Subcutaneous adipose tissue (tissue), 4 donors: ENCODE data around the gene ANKRD13B. TPM values are rescaled to one million over a fixed set of nuclear protein-coding genes. Genes with fewer than 3 reads are reported as not detected.

Experiments used
- total RNA-seq, 4 donors: library from RNA; depleted of rRNA; stranded (reverse); fragments of >200 nt; gene quantifications; one replicate each; pipeline ENCODE4 v1.1.0, GENCODE V29; 2016
- TF ChIP-seq, protein P1 (sequence below): fragments of 450-650 bp; IDR thresholded peaks from one replicate; pipeline ENCODE4 v1.5.1; 2016; ENCODE audit warnings: low read depth, mild to moderate bottlenecking, control low read depth, antibody characterized with exemption, moderate library complexity

Gene ANKRD13B
- total RNA-seq, 4 donors from 2014 or later: 6.8 to 19.4 (median 13.0) TPM

DNA sequence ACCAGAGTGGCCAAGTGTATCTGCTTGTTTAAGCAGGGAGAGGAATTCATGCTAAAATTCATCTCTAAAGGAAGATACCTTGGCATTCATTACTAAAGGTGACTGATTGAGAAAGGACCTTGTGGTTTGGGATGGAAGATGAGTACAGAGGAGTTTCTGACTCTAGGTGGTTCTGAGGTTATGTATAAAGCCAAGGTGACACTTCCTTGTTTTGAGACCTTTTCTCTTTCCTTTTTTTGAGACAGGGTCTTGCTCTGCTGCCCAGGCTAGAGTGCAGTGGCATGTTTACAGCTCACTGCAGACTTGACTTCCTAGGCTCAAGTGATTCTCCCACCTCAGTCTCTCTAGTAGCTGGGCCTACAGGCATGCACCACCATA lies 35.2 kb upstream of the ANKRD13B start:
- TF ChIP-seq, protein P1, sequence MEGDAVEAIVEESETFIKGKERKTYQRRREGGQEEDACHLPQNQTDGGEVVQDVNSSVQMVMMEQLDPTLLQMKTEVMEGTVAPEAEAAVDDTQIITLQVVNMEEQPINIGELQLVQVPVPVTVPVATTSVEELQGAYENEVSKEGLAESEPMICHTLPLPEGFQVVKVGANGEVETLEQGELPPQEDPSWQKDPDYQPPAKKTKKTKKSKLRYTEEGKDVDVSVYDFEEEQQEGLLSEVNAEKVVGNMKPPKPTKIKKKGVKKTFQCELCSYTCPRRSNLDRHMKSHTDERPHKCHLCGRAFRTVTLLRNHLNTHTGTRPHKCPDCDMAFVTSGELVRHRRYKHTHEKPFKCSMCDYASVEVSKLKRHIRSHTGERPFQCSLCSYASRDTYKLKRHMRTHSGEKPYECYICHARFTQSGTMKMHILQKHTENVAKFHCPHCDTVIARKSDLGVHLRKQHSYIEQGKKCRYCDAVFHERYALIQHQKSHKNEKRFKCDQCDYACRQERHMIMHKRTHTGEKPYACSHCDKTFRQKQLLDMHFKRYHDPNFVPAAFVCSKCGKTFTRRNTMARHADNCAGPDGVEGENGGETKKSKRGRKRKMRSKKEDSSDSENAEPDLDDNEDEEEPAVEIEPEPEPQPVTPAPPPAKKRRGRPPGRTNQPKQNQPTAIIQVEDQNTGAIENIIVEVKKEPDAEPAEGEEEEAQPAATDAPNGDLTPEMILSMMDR: no peak

DNA sequence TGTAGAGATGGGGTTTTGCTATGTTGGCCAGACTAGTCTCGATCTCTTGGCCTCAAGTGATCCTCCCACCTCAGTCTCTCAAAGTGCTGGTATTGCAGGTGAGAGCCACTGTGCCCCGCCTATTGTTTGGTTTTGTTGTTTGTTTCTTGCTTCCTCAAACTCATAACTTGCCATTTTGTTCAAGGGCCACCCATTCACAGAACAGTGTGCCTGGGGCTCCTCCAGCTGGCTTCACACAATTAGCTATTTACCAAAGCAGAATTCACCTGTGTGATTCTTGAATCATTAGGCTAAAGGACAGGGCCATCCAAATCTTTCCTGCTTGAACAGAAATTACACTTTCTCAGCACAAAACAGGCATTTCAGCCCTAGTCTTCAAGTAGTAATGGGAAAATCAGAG lies 33.3 kb upstream of the ANKRD13B start:
- TF ChIP-seq, protein P1: no peak

DNA sequence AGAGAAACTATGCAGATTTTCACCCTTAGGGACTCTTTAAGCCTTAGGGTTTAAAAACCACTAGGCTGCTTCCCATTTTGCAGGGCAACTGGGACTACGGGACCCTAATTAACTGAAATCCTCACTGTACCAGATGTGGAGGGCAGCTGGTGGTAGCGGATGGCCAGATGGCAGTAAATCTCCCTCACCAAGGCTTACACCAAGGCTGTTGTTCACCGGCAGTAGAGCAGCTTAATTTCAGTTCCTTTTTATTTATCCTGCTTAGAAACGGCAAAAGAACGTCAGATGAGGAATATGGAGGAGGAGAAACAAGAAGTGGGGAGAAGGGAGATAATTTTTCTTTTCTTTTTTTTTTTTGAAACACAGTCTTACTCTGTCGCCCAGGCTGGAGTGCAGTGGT lies 32.6 kb upstream of the ANKRD13B start:
- TF ChIP-seq, protein P1: no peak

DNA sequence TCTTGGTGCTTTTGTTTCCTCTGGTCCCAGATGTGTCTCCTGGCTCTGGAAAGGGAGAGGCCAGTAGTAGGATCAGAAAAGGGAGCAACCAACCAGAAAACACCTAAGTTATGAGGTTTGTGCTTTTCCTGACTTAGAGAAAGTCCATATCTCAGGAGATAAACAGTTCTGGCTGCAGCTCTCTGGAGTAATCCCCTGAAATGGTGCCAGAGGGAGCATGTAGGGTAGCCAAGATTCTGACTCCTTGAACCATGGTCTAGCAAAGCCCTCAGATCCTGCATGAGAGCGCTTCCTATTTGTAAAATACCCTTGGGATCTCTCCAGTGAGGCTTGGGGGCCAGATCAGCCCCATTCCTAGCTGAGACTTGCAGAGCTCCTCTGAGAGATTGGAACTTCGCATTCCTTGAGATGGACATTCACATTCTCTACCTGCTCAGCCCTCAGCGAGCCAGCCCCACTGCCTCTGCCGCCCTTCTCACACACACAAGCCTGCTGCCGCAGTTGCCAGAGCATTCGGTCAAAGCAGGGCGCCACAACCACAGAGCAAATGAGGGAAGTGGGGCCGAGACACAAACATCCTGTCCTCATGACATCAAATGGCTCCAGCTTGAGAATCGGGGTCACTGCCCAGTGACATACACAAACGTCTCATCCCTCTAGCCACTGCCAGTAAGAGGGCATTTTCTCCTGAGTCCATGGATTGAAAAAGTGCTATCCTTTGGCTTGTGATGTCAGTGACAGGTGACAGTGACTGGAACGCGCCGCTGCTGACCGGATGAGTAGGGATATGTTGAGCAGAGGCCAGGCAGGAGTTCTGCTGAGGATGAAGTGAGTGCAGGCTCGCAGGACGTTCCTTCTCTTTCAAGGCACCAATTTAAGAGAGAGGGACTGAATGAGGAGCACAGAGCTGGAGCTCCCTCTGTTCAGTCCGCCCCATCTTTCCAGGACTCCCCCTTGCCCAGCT lies 31.1 kb upstream of the ANKRD13B start:
- TF ChIP-seq, protein P1: no peak

DNA sequence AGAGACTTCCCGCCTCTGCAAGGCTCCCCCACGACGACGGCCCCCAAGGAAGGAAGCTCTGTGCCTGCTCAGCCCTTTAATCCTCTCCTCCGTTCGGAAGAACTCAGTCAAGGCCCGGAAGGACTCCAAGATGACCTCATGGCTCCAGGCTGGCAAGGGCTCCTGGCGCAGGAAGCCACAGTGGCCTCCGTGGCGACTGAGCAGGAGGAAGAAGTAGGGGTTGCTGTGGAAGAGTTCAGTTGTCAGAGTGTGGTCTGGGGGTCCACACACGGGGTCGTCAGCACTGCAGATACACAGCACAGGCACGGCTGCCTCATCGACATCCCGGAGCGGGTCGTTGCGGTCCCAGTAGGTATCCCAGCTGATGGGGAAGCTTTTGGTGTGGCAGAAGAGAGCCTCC lies 30.3 kb upstream of the ANKRD13B start:
- TF ChIP-seq, protein P1: no peak

DNA sequence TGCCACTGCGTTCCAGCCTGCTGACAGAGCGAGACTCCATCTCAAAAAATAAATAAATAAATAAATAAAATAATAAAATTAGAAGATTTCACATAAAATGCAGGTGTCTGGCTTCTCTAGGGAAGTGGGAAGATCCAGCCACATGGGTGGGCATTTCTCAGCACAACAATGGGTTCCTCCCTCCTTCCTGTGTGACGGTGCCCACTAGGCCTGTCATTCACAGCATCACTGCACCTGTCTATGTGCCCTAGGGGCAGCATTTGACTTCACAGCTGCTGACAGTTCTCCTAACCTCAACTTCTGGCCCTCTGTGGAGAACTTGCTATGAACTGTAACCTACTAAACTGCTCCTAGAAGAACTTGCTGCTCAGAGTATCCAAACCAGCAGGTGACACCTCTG lies 29.1 kb upstream of the ANKRD13B start:
- TF ChIP-seq, protein P1: no peak

DNA sequence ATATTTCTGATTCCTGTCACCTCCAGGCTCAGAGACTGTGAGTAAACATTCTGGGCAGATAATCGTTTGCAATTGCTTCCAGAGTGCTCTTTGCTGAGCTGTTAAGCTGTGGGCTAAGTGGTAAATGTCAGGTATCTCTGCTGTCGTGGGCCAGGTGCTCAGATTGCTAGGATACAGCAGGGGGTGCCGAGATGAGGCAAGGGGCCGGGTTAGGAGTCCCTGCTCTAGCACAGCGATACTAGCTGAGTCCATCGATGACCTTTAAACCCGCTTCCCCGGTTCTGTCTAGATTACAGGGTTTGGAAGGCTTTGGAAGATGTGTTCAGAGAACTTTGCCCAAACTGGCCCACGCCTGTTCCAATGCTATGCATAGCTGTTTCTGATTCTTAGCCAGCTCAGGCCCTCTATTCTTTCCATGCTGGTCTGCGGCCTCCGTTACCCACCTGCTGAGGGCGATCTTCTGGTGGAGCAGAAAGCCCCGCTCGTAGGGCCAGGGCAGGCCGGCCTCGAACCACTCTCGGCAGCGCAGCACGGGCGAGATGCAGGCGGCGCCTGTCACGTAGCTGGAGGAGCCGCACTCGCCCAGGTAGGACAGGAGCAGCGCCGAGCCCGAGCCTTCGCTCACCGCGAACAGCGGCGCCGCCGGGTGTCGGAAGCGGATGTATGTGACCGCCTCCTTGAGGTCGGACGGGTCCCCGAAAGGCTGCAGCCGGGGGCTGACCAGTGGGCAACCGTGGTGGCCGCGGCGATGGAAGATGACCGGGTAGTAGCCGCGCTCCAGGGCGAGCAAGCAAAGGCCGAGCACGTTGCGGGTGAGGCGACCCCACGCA lies 27.1 kb upstream of the ANKRD13B start:
- TF ChIP-seq, protein P1: no peak
